HepG2 (cell line): ENCODE results near the gene REEP2. TPM values are rescaled to one million over a fixed set of nuclear protein-coding genes. Genes with fewer than 3 reads are reported as not detected.

Source experiments
- FOXK2 ChIP-seq: fragments of 450-650 bp; IDR thresholded peaks from 2 replicates; pipeline ENCODE4 v1.6.1; 2016
- KLF9 ChIP-seq: IDR thresholded peaks from 2 replicates; pipeline ENCODE4 v1.6.1; 2016; ENCODE audit warnings: low read depth
- SMARCE1 ChIP-seq: fragments of 450-650 bp; IDR thresholded peaks from 2 replicates; pipeline ENCODE4 v1.6.1; 2017; ENCODE audit warnings: borderline replicate concordance
- SNAPC4 ChIP-seq: sonication (generic); formaldehyde crosslinking; IDR thresholded peaks from 2 replicates; pipeline ENCODE4 v1.4.0; 2020; ENCODE audit warnings: mild to moderate bottlenecking, missing genetic modification reagents
- TRIM24 ChIP-seq: sonication (generic); formaldehyde crosslinking; IDR thresholded peaks from 2 replicates; pipeline ENCODE4 v1.8.0; 2022; ENCODE audit warnings: mild to moderate bottlenecking, missing genetic modification reagents
- U2AF2 ChIP-seq: fragments of 200-400 bp; formaldehyde crosslinking; IDR thresholded peaks from 2 replicates; pipeline ENCODE4 v1.6.1; 2017; ENCODE audit warnings: low read depth, mild to moderate bottlenecking, low read length
- polyA plus RNA-seq, 8 experiments: library from polyadenylated mRNA; depleted of rRNA in 3 of 8; stranded (reverse) in 7 of 8; unstranded in 1 of 8; fragments of >200 nt; fragmentation: Illumina TruSeq in 4 of 8; extraction: Trizol in 4 of 8; gene quantifications; 2 replicates each; pipeline versions ENCODE4 v1.2.1 to v1.2.3, GENCODE V29; 2011 to 2016; ENCODE audit warnings: low read depth in 4 of 8, missing spikeins in 1 of 8, mixed read lengths in 1 of 8; ENCODE audit not compliant: insufficient read depth in 1 of 8
- total RNA-seq, 5 experiments: library from RNA; depleted of rRNA; stranded (reverse); fragments of >200 nt; fragmentation: Illumina TruSeq; extraction: Trizol; gene quantifications; 2 replicates each; pipeline ENCODE4 v1.2.3, GENCODE V29; 2016; ENCODE audit warnings: low read depth in 1 of 5
- TF ChIP-seq, protein P1 (sequence below): sonication (generic); formaldehyde crosslinking; IDR thresholded peaks from 2 replicates; pipeline ENCODE4 v1.8.0; 2022; ENCODE audit warnings: mild to moderate bottlenecking, missing genetic modification reagents, borderline replicate concordance

REEP2 gene
- total and polyA plus RNA-seq, 2 of the 13 experiments (the other 11 are each of a cell fraction or from before 2014, with no cell fraction given): 5.3 to 7.8 TPM

- TF ChIP-seq SNAPC4 (no peak), U2AF2 (no peak), FOXK2 (no peak), KLF9 (CRISPR knock-in tag) (no peak), TRIM24 (no peak), SMARCE1 (no peak)
- TF ChIP-seq, protein P1, sequence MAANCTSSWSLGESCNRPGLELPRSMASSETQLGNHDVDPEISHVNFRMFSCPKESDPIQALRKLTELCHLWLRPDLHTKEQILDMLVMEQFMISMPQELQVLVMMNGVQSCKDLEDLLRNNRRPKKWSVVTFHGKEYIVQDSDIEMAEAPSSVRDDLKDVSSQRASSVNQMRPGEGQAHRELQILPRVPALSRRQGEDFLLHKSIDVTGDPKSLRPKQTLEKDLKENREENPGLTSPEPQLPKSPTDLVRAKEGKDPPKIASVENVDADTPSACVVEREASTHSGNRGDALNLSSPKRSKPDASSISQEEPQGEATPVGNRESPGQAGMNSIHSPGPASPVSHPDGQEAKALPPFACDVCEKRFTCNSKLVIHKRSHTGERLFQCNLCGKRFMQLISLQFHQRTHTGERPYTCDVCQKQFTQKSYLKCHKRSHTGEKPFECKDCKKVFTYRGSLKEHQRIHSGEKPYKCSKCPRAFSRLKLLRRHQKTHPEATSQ (CRISPR knock-in tag): no peak
These were observed 15.3 kb downstream of the REEP2 start (continued) for GRCh38 chr5:138454121-138454520.
